Astrocyte of the cerebellum (primary cell): ENCODE measurements around the gene RASA3.

Experiments used
- DNase-seq: peaks from one replicate; pipeline ENCODE4 v3.0.0-alpha.2; 2011; ENCODE audit warnings: low read depth
- H3K4me3 ChIP-seq: 2 replicates; pipeline ENCODE4 v1.5.1; 2011; ENCODE audit warnings: mild to moderate bottlenecking, low read depth, low read length, moderate library complexity
- in situ Hi-C: cut with HindIII; loops from 2 replicates; pipeline ENCODE4 v1.10.0; 2017; ENCODE audit warnings: low sequenced_read_pairs
- TF ChIP-seq, protein P1 (sequence below): IDR thresholded peaks from 2 replicates; pipeline ENCODE4 v1.5.1; 2012; ENCODE audit warnings: low read length, low read depth, moderate library complexity, mild to moderate bottlenecking; ENCODE audit errors: missing control alignments

The RASA3 gene

DNA sequence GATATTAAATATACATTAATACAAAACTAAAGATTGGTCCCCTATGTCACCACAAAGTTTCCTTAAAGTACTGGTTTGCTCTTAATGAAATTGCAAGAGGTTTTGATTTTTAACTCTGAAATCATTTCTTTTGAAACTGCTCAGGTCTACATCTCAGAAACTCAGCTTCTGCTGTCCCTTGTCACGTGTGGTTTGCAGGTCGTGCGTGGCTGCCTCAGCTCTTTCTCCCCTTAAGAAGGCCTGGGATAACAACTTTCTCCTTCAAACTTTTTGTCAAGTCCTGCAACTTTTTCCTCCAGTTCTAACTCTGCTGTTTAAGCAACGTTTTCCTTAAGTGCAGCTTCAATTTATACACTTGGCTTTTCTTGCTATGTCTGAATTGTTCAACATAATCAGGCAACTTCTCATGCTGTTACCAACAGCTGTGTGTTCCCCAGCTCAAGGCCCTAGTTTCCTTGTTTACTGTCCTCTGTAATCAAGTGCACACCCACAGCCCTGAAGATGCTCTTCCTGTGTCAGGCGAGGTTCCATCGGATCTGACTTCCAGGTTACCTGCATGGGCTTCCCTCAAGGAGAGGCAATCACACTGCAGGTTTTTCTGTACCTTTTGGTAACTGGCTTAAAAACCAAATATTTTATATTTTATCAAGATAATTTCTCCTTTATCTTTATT, 172.0 kb downstream of the RASA3 start:
- DNase-seq, result no peak
- in situ Hi-C loops, result no loop called here
- TF ChIP-seq, protein P1, sequence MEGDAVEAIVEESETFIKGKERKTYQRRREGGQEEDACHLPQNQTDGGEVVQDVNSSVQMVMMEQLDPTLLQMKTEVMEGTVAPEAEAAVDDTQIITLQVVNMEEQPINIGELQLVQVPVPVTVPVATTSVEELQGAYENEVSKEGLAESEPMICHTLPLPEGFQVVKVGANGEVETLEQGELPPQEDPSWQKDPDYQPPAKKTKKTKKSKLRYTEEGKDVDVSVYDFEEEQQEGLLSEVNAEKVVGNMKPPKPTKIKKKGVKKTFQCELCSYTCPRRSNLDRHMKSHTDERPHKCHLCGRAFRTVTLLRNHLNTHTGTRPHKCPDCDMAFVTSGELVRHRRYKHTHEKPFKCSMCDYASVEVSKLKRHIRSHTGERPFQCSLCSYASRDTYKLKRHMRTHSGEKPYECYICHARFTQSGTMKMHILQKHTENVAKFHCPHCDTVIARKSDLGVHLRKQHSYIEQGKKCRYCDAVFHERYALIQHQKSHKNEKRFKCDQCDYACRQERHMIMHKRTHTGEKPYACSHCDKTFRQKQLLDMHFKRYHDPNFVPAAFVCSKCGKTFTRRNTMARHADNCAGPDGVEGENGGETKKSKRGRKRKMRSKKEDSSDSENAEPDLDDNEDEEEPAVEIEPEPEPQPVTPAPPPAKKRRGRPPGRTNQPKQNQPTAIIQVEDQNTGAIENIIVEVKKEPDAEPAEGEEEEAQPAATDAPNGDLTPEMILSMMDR, result no peak
- no peak overlapping the region for H3K4me3 ChIP-seq

GRCh38 chr13:113959198-113959597, 173.2 kb downstream of the RASA3 start:
- TF ChIP-seq, protein P1, result no peak
- DNase-seq, result no peak
- H3K4me3 ChIP-seq, result no peak overlapping the region
- in situ Hi-C loops, result no loop called here

- H3K4me3 ChIP-seq, result no peak overlapping the region
- no peak for DNase-seq
- TF ChIP-seq, protein P1, result no peak
- in situ Hi-C loops, result no loop called here
These were observed 174.1 kb downstream of the RASA3 start for GRCh38 chr13:113958373-113958772.

DNA sequence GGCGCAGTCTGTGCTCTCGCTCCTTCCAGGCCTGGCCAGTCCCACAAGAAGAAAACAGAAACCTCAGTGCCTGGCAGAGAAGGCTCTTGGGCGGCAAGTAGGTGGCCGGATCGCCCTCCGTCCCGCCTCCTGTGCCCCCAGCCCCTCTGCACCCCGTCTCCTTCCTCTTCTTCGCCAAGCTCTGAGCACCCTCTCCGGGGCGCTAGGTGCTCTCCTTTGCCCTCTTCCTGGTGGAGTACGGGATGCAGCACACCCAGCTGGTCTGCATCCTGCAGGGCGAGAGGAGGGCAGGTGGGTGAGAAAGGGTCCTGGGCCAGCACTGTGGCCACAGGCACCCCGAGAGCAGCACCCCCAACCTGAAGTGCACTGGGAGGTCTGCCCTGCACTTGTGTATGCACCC, 175.9 kb downstream of the RASA3 start:
- DNase-seq, result no peak
- TF ChIP-seq, protein P1, result no peak
- no peak overlapping the region for H3K4me3 ChIP-seq
- in situ Hi-C loops, result no loop called here

- DNase-seq, result no peak
- in situ Hi-C loops, result no loop called here
- TF ChIP-seq, protein P1, result no peak
- H3K4me3 ChIP-seq, result no peak overlapping the region
These were observed 176.7 kb downstream of the RASA3 start for GRCh38 chr13:113955691-113956090.

- TF ChIP-seq, protein P1, result no peak
- H3K4me3 ChIP-seq, result no peak overlapping the region
- in situ Hi-C loops, result no loop called here
- no peak for DNase-seq
These were observed 177.2 kb downstream of the RASA3 start for GRCh38 chr13:113955235-113955634.
